SK-N-SH (cell line): Measurements from ENCODE around the gene DDX31. TPM values are rescaled to one million over a fixed set of nuclear protein-coding genes. Genes with fewer than 3 reads are reported as not detected.

Experiments used
- CTCF ChIA-PET: fragments of 300-600, 350-600 bp; formaldehyde crosslinking; extraction: SDS; loops from one replicate; lab custom pipeline; 2021; lab: Yijun Ruan, JAX
- POLR2A ChIA-PET: fragments of 350-600 bp; sonication (Branson Sonifier 250); formaldehyde crosslinking; extraction: SDS; loops from one replicate; lab custom pipeline; 2020; ENCODE audit warnings: antibody characterized with exemption, inconsistent platforms; lab: Yijun Ruan, JAX
- DNase-seq: peaks from one replicate; pipeline ENCODE4 v3.0.0; 2012
- H2AFZ ChIP-seq: fragments of 200-600 bp; sonication (generic); 2 replicates; pipeline ENCODE4 v1.8.1; 2016; ENCODE audit warnings: antibody characterized with exemption, mild to moderate bottlenecking, low read depth
- H3F3A ChIP-seq: fragments of 200-600 bp; sonication (generic); replicated peaks from 2 replicates; pipeline ENCODE3; 2016; ENCODE audit warnings: antibody characterized with exemption, mild to moderate bottlenecking; ENCODE audit not compliant: insufficient read depth
- H3K27ac ChIP-seq, 2 experiments: fragments of 200-500 bp in 1 of 2; fragments of 200-600 bp in 1 of 2; sonication (Bioruptor generic) in 1 of 2; sonication (generic), shearing (Covaris generic) in 1 of 2; 2 replicates each; pipeline versions ENCODE4 v1.5.1 to v1.6.1; 2014 to 2016; ENCODE audit warnings: low read depth in 2 of 2, inconsistent platforms in 1 of 2, low read length in 1 of 2, mild to moderate bottlenecking in 1 of 2, mixed read lengths in 1 of 2
- H3K27me3 ChIP-seq: fragments of 200-600 bp; sonication (generic), shearing (Covaris generic); 2 replicates; pipeline ENCODE4 v1.6.1; 2016; ENCODE audit warnings: mixed run types; ENCODE audit not compliant: insufficient read depth
- H3K36me3 ChIP-seq, 2 experiments: fragments of 200-500 bp in 1 of 2; fragments of 200-600 bp in 1 of 2; sonication (Bioruptor generic) in 1 of 2; sonication (generic) in 1 of 2; replicated peaks in 1 of 2; 2 replicates each; pipeline versions ENCODE3 to v1.5.1; 2014 to 2016; ENCODE audit warnings: low read length in 1 of 2, mild to moderate bottlenecking in 1 of 2; ENCODE audit not compliant: insufficient read depth in 2 of 2, control insufficient read depth in 1 of 2
- H3K4me1 ChIP-seq, 2 experiments: fragments of 200-500 bp in 1 of 2; fragments of 200-600 bp in 1 of 2; sonication (Bioruptor generic) in 1 of 2; sonication (generic), shearing (Covaris generic) in 1 of 2; 2 replicates each; pipeline versions ENCODE4 v1.5.1 to v1.6.1; 2014 to 2016; ENCODE audit warnings: low read depth in 1 of 2, low read length in 1 of 2, mixed run types in 1 of 2; ENCODE audit not compliant: insufficient read depth in 2 of 2, control insufficient read depth in 1 of 2
- H3K4me2 ChIP-seq: fragments of 200-600 bp; sonication (generic), shearing (Covaris generic); 2 replicates; pipeline ENCODE4 v1.6.1; 2017; ENCODE audit warnings: mixed run types
- H3K4me3 ChIP-seq, 2 experiments: fragments of 200-500 bp in 1 of 2; fragments of 200-600 bp in 1 of 2; sonication (Bioruptor generic) in 1 of 2; sonication (generic), shearing (Covaris generic) in 1 of 2; 2 replicates each; pipeline versions ENCODE4 v1.5.1 to v1.8.1; 2014 to 2016; ENCODE audit warnings: low read depth in 2 of 2, inconsistent platforms in 1 of 2, low read length in 1 of 2, mild to moderate bottlenecking in 1 of 2, mixed read lengths in 1 of 2, moderate library complexity in 1 of 2
- H3K79me2 ChIP-seq: fragments of 200-600 bp; sonication (generic); 2 replicates; pipeline ENCODE4 v1.8.1; 2017; ENCODE audit warnings: mild to moderate bottlenecking; ENCODE audit not compliant: insufficient read depth
- H3K9ac ChIP-seq: fragments of 200-600 bp; sonication (generic); 2 replicates; pipeline ENCODE4 v1.6.1; 2017; ENCODE audit warnings: mixed run types
- H3K9me2 ChIP-seq: fragments of 200-600 bp; sonication (generic); 2 replicates; pipeline ENCODE4 v1.6.1; 2017; ENCODE audit warnings: mixed run types
- H3K9me3 ChIP-seq: fragments of 200-600 bp; sonication (generic); 2 replicates; pipeline ENCODE4 v1.6.1; 2017; ENCODE audit warnings: mixed run types, mild to moderate bottlenecking, moderate library complexity
- H4K20me1 ChIP-seq: fragments of 200-600 bp; sonication (generic); 2 replicates; pipeline ENCODE4 v1.6.1; 2017; ENCODE audit warnings: mild to moderate bottlenecking, mixed run types; ENCODE audit not compliant: insufficient read depth
- CHD2 ChIP-seq: fragments of 150-350 bp; IDR thresholded peaks from 2 replicates; pipeline ENCODE4 v1.6.1; 2018; ENCODE audit warnings: low read length; ENCODE audit not compliant: partially characterized antibody
- EP300 ChIP-seq, 2 experiments: IDR thresholded peaks; 2 replicates each; pipeline versions ENCODE4 v1.4.0 to v1.6.1; 2012; ENCODE audit warnings: borderline replicate concordance in 1 of 2, low read depth in 1 of 2, low read length in 1 of 2
- EZH2phosphoT487 ChIP-seq: fragments of 200-600 bp; sonication (generic); IDR thresholded peaks from 2 replicates; pipeline ENCODE4 v1.6.1; 2017; ENCODE audit warnings: low read depth, mixed run types, mild to moderate bottlenecking, antibody characterized with exemption, moderate library complexity, borderline replicate concordance
- FOXJ3 ChIP-seq: sonication (generic); formaldehyde crosslinking; IDR thresholded peaks from 2 replicates; pipeline ENCODE4 v1.5.1; 2020; ENCODE audit warnings: mild to moderate bottlenecking, missing genetic modification reagents
- FOXM1 ChIP-seq: IDR thresholded peaks from 2 replicates; pipeline ENCODE4 v1.4.0; 2012; ENCODE audit warnings: low read depth, mild to moderate bottlenecking
- GABPA ChIP-seq: IDR thresholded peaks from 2 replicates; pipeline ENCODE4 v1.4.0; 2012; ENCODE audit warnings: low read depth, mild to moderate bottlenecking
- JUND ChIP-seq: IDR thresholded peaks from 2 replicates; pipeline ENCODE4 v1.4.0; 2012
- NRF1 ChIP-seq: IDR thresholded peaks from 2 replicates; pipeline ENCODE4 v1.6.1; 2012; ENCODE audit warnings: low read depth, mild to moderate bottlenecking, low read length
- RAD21 ChIP-seq: IDR thresholded peaks from 2 replicates; pipeline ENCODE4 v1.6.1; 2012; ENCODE audit warnings: mild to moderate bottlenecking, low read length
- RCOR1 ChIP-seq: fragments of 150-350 bp; IDR thresholded peaks from 2 replicates; pipeline ENCODE4 v1.6.1; 2017; ENCODE audit warnings: antibody characterized with exemption, low read length
- RFX5 ChIP-seq: IDR thresholded peaks from 2 replicates; pipeline ENCODE4 v1.6.1; 2012; ENCODE audit warnings: mild to moderate bottlenecking, improper control_type of control experiment, low read length
- SMC3 ChIP-seq: IDR thresholded peaks from 2 replicates; pipeline ENCODE4 v1.6.1; 2012; ENCODE audit warnings: low read depth, low read length, improper control_type of control experiment
- TEAD4 ChIP-seq: IDR thresholded peaks from 2 replicates; pipeline ENCODE4 v1.4.0; 2012; ENCODE audit warnings: mild to moderate bottlenecking, borderline replicate concordance; ENCODE audit not compliant: insufficient read depth
- YY1 ChIP-seq: IDR thresholded peaks from 2 replicates; pipeline ENCODE4 v1.4.0; 2012; ENCODE audit warnings: low read depth, mild to moderate bottlenecking
- WGBS: methylation state at CpG from one replicate; pipeline ENCODE4 v1.1.6; 2017; ENCODE audit warnings: low lambda C conversion rate; 5-methylcytosine and 5-hydroxymethylcytosine counted together
- polyA plus RNA-seq, 3 experiments: library from polyadenylated mRNA; depleted of rRNA; stranded (reverse); fragments of >200 nt; gene quantifications; 2 replicates each; pipeline ENCODE4 v1.2.3, GENCODE V29; 2012
- TF ChIP-seq, protein P1 (sequence below): fragments of 200-600 bp; sonication (generic); IDR thresholded peaks from 2 replicates; pipeline ENCODE4 v1.6.1; 2017; ENCODE audit warnings: antibody characterized with exemption, mild to moderate bottlenecking, moderate library complexity
- TF ChIP-seq, protein P2 (sequence below): fragments of 150-350 bp; IDR thresholded peaks from 2 replicates; pipeline ENCODE4 v1.6.1; 2017; ENCODE audit warnings: antibody characterized with exemption, low read length, low read depth, borderline replicate concordance
- TF ChIP-seq, protein P3 (sequence below): fragments of 150-350 bp; IDR thresholded peaks from 2 replicates; pipeline ENCODE4 v1.6.1; 2016; ENCODE audit warnings: mild to moderate bottlenecking, low read depth, low read length
- TF ChIP-seq, protein P4 (sequence below): IDR thresholded peaks from 2 replicates; pipeline ENCODE4; 2012

Gene DDX31
- polyA plus RNA-seq, 1 of the 3 experiments (the other 2 are of a cell fraction), result 13.9 TPM

GRCh38 chr9:132622159-132622558 is 47.6 kb downstream of the DDX31 start:
- Histone ChIP-seq H3K9me2 (no peaks in the 10 kb centered on the region), H3K4me1 (no peaks in the 10 kb centered on the region; a peak in 1 of 4 replicates), H3K27me3 (no peaks in the 10 kb centered on the region), H3K36me3 (peaks cover 55 to 75% of the 10 kb centered on the region in 2 experiments), H2AFZ (no peak overlapping the region), H3K79me2 (no peaks in the 10 kb centered on the region), H3K9ac (no peak overlapping the region), H3F3A (no peaks in the 10 kb centered on the region), H3K9me3 (no peaks in the 10 kb centered on the region), H3K4me3 (no peak overlapping the region), H4K20me1 (no peaks in the 10 kb centered on the region), H3K4me2 (no peak overlapping the region), H3K27ac (no peak overlapping the region)
- WGBS, result 100% methylated on average over 4 of the region's 5 CpGs
- ChIA-PET CTCF (interaction anchor here (0.7 to 1.0 kb wide), 2 partner anchors 8 to 29 kb away, joined by 3 read pairs; no protein-coding TSS in a partner anchor), POLR2A (no interaction called here)
- no peak for DNase-seq
- TF ChIP-seq FOXM1 (no peak), RAD21 (no peak), SMC3 (no peak), YY1 (no peak), GABPA (no peak), TEAD4 (no peak), RCOR1 (no peak)
- TF ChIP-seq, protein P1, sequence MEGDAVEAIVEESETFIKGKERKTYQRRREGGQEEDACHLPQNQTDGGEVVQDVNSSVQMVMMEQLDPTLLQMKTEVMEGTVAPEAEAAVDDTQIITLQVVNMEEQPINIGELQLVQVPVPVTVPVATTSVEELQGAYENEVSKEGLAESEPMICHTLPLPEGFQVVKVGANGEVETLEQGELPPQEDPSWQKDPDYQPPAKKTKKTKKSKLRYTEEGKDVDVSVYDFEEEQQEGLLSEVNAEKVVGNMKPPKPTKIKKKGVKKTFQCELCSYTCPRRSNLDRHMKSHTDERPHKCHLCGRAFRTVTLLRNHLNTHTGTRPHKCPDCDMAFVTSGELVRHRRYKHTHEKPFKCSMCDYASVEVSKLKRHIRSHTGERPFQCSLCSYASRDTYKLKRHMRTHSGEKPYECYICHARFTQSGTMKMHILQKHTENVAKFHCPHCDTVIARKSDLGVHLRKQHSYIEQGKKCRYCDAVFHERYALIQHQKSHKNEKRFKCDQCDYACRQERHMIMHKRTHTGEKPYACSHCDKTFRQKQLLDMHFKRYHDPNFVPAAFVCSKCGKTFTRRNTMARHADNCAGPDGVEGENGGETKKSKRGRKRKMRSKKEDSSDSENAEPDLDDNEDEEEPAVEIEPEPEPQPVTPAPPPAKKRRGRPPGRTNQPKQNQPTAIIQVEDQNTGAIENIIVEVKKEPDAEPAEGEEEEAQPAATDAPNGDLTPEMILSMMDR, result no peak
- TF ChIP-seq, protein P2, sequence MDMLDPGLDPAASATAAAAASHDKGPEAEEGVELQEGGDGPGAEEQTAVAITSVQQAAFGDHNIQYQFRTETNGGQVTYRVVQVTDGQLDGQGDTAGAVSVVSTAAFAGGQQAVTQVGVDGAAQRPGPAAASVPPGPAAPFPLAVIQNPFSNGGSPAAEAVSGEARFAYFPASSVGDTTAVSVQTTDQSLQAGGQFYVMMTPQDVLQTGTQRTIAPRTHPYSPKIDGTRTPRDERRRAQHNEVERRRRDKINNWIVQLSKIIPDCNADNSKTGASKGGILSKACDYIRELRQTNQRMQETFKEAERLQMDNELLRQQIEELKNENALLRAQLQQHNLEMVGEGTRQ, result no peak

DNA sequence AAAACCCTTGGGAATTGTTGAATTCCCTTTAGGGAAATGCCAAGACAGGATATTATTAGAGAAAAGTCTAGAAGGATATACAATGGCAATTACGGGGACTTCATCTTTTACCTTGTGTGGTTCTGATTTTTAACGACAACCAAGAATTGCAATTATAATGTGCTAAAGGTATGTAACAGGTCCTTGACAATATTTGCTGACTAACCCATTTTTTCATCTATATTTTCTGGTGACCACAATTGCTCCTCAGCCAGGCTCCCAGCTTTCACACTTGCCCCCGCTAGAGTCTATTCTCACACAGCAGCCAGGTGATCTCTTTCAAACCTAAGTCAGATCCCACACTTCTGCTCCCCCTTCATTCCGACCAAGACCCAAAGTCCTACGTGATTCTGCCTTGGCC is 53.1 kb downstream of the DDX31 start:
- POLR2A ChIA-PET, result no interaction called here
- 98% methylated on average over 5 of the region's 5 CpGs for WGBS
- no peaks in the 10 kb centered on the region for H3K9me3 ChIP-seq
- no peaks in the 10 kb centered on the region for H3K79me2 ChIP-seq
- H3K4me2 ChIP-seq, result no peak overlapping the region
- H4K20me1 ChIP-seq, result no peaks in the 10 kb centered on the region
- CTCF ChIA-PET, result no interaction called here
- H2AFZ ChIP-seq, result no peak overlapping the region
- TF ChIP-seq NRF1 (no peak), FOXJ3 (no peak), CHD2 (no peak), EZH2phosphoT487 (no peak), FOXM1 (no peak), EP300 (IDR thresholded peaks at IDR 0.05; ENCODE audit: borderline replicate concordance in 1 of 2, low read depth in 1 of 2, low read length in 1 of 2) (no peak), YY1 (no peak), RFX5 (no peak), JUND (no peak)
- TF ChIP-seq, protein P3, sequence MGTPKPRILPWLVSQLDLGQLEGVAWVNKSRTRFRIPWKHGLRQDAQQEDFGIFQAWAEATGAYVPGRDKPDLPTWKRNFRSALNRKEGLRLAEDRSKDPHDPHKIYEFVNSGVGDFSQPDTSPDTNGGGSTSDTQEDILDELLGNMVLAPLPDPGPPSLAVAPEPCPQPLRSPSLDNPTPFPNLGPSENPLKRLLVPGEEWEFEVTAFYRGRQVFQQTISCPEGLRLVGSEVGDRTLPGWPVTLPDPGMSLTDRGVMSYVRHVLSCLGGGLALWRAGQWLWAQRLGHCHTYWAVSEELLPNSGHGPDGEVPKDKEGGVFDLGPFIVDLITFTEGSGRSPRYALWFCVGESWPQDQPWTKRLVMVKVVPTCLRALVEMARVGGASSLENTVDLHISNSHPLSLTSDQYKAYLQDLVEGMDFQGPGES, result no peak
- TF ChIP-seq, protein P4, sequence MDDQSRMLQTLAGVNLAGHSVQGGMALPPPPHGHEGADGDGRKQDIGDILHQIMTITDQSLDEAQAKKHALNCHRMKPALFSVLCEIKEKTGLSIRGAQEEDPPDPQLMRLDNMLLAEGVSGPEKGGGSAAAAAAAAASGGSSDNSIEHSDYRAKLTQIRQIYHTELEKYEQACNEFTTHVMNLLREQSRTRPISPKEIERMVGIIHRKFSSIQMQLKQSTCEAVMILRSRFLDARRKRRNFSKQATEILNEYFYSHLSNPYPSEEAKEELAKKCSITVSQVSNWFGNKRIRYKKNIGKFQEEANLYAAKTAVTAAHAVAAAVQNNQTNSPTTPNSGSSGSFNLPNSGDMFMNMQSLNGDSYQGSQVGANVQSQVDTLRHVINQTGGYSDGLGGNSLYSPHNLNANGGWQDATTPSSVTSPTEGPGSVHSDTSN, result no peak
- TF ChIP-seq, all 33 proteins: peak for 0
- Histone ChIP-seq H3K9ac (no peak overlapping the region), H3F3A (no peaks in the 10 kb centered on the region), H3K27ac (no peak overlapping the region), H3K27me3 (no peaks in the 10 kb centered on the region), H3K36me3 (peaks cover 48 to 85% of the 10 kb centered on the region in 2 experiments), H3K4me1 (no peaks in the 10 kb centered on the region), H3K9me2 (no peaks in the 10 kb centered on the region), H3K4me3 (no peak overlapping the region)
- DNase-seq, result no peak
